AG09309 (cell line): ENCODE measurements around the gene ALDH1A1.
"Not testable (repeated sequence)": the region's sequence is repeated elsewhere in the genome, so short reads cannot be mapped to it uniquely, and the experiment has no call there.

Experiments used
- DNase-seq: peaks from one replicate; pipeline ENCODE4 v3.0.0-alpha.2; 2010; ENCODE audit warnings: low read depth
- H3K4me3 ChIP-seq: 2 replicates; pipeline ENCODE4 v1.5.1; 2011; ENCODE audit warnings: mild to moderate bottlenecking, low read depth, low read length, moderate library complexity; ENCODE audit not compliant: control insufficient read depth
- CTCF ChIP-seq: IDR thresholded peaks from 2 replicates; pipeline ENCODE4 v1.5.1; 2011; ENCODE audit warnings: mild to moderate bottlenecking, low read depth, low read length, inconsistent platforms; ENCODE audit not compliant: insufficient read depth, control insufficient read depth; ENCODE audit errors: missing control alignments

Gene ALDH1A1

GRCh38 chr9:72947984-72948465 is 4.8 kb downstream of the ALDH1A1 start:
- DNase-seq: no peak
- no peak overlapping the region for H3K4me3 ChIP-seq
- TF ChIP-seq CTCF: no peak

GRCh38 chr9:72946821-72947220 is 6.0 kb downstream of the ALDH1A1 start:
- no peak for DNase-seq
- no peak overlapping the region for H3K4me3 ChIP-seq
- TF ChIP-seq CTCF: no peak

GRCh38 chr9:72946318-72946717 is 6.5 kb downstream of the ALDH1A1 start:
- H3K4me3 ChIP-seq: no peak overlapping the region
- DNase-seq: no peak
- no peak for TF ChIP-seq CTCF

- DNase-seq: no peak
- no peak overlapping the region for H3K4me3 ChIP-seq
- TF ChIP-seq CTCF: no peak
Observed at GRCh38 chr9:72945391-72945790, 7.5 kb downstream of the ALDH1A1 start.

GRCh38 chr9:72943844-72944462 is 8.9 kb downstream of the ALDH1A1 start:
- TF ChIP-seq CTCF: no peak
- no peak overlapping the region for H3K4me3 ChIP-seq
- no peak for DNase-seq

- no peak for DNase-seq
- no peak for TF ChIP-seq CTCF
- H3K4me3 ChIP-seq: no peak overlapping the region
Observed at GRCh38 chr9:72942451-72942850, 10.4 kb downstream of the ALDH1A1 start.

- not testable (repeated sequence) for H3K4me3 ChIP-seq, DNase-seq
Observed at GRCh38 chr9:72939581-72939980, 13.3 kb downstream of the ALDH1A1 start.
